ENCODE measurements around the gene TIRAP. TPM values are rescaled to one million over a fixed set of nuclear protein-coding genes. Genes with fewer than 3 reads are reported as not detected.

Gene TIRAP
- total RNA-seq, 2 donors from 2014 or later, result 9.2 to 11.4 TPM

DNA sequence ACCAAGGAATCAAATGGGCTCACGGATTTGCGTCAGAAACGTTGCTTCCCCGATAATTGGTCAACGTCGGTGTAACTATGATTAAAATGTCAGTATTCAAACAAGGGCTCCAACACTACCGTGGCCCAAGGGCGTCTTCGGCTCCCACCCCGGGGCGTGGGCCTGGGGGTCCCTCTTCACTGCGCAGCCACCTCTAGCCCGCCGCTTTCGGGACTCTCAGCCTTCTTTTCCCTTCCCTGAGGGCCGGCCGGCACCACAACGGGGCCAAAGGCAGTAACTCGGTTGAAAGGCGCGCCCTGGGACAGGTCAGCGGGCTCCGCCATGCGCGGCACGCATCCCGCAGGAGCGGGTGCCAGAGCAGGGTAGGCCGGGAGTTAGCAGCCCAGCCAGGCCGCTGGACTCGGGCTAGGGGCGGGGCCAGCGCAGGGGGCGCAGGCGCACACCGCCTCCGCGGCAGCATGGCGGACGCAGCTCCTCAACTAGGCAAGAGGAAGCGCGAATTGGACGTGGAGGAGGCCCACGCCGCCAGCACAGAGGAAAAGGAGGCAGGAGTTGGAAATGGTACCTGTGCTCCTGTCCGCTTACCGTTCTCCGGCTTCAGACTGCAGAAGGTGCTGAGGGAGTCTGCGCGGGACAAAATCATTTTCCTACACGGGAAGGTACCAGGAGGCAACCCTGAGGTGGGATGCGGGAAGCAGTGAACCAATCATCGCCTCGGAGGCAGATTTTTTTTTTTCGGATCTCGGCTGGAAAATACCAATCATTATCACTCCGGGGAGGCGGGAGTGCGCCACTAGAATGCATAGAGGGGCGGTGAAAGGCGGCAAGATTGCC, 20.9 kb downstream of the TIRAP start, which contains the start of gene DCPS:
DCPS (plus strand) TSS at position 438 of the 834 bp plus-strand sequence; CDS start at position 459, 21 bp downstream.
- H3K4me3 Mint-ChIP-seq, result peak within 1 kb of the TSS; percentile 70
- WGBS, 2 experiments (ENCODE audit: insufficient coverage in 1 of 2, insufficient read length in 1 of 2), result 2 to 6% methylated on average over 38 to 61 of the region's 61 CpGs

DNA sequence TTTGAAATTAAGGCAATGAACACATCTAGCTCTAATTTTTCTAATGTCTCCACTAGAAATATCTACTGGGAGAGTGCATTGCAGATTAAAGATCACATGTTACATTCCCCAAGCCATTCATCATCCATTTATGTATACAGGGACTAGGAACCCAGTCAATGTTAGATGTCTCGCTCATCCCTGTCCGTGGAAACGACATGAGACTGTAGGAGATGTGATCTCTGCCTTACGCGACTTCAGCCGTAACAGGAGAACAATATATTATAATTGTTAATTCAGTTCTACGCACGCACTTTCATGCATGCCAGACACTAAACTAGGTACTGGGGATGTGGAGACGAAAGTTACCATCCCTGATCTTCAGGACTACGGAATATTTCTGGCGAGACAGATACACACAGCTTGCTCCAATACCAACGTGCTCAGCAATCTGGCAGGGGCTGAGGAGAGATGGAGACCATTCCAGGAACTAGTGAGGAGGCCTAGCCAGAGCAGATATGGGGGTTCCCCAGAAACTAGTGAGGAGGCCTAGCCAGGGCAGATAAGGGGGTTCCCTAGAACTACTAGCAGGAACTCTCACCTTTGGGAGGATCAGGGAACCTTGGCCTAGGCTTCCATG, 21.7 kb downstream of the TIRAP start:
- Histone ChIP-seq H3K36me3 (ENCODE audit: control insufficient read depth, insufficient read depth, low read length) (peaks cover 14% of the 10 kb centered on the region), H3K9ac (ENCODE audit: extremely low read depth, low read length, poor library complexity, severe bottlenecking) (peak overlapping the region; percentile 78), H3K4me3 (ENCODE audit: low read length) (peak overlapping the region; percentile 80), H3K27ac (ENCODE audit: low read depth, low read length) (no peak overlapping the region), H3K4me1 (ENCODE audit: control insufficient read depth, insufficient read depth, low read length) (no peaks in the 10 kb centered on the region), H3K9me3 (ENCODE audit: control insufficient read depth, low read length) (no peaks in the 10 kb centered on the region), H3K27me3 (ENCODE audit: control insufficient read depth, insufficient read depth, low read length, poor library complexity, severe bottlenecking) (no peaks in the 10 kb centered on the region)
- peak overlapping the region; percentile 70 for H3K4me3 Mint-ChIP-seq
- WGBS, 2 experiments (ENCODE audit: insufficient coverage in 1 of 2, insufficient read length in 1 of 2), result 79 to 83% methylated on average over 11 to 12 of the region's 12 CpGs
- peaks cover 7% of the 10 kb centered on the region for H3K4me1 Mint-ChIP-seq
- TF ChIP-seq, protein P1, sequence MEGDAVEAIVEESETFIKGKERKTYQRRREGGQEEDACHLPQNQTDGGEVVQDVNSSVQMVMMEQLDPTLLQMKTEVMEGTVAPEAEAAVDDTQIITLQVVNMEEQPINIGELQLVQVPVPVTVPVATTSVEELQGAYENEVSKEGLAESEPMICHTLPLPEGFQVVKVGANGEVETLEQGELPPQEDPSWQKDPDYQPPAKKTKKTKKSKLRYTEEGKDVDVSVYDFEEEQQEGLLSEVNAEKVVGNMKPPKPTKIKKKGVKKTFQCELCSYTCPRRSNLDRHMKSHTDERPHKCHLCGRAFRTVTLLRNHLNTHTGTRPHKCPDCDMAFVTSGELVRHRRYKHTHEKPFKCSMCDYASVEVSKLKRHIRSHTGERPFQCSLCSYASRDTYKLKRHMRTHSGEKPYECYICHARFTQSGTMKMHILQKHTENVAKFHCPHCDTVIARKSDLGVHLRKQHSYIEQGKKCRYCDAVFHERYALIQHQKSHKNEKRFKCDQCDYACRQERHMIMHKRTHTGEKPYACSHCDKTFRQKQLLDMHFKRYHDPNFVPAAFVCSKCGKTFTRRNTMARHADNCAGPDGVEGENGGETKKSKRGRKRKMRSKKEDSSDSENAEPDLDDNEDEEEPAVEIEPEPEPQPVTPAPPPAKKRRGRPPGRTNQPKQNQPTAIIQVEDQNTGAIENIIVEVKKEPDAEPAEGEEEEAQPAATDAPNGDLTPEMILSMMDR (conservative IDR thresholded peaks at IDR 0.05), result no peak
- no peak for DNase-seq
- H3K27me3 Mint-ChIP-seq (ENCODE audit: insufficient read depth), result no peaks in the 10 kb centered on the region
- H3K9me3 Mint-ChIP-seq, result no peaks in the 10 kb centered on the region
- H3K27ac Mint-ChIP-seq, result peak overlapping the region; percentile 96
- peaks cover 36% of the 10 kb centered on the region for H3K36me3 Mint-ChIP-seq (ENCODE audit: low read depth)

More for the DNA sequence above, 20.9 kb downstream of the TIRAP start, which contains the start of gene DCPS:
- peak within 1 kb of the TSS; percentile 80 for H3K4me3 ChIP-seq (ENCODE audit: low read length)
- no peaks in the 10 kb centered on the region for H3K9me3 Mint-ChIP-seq
- peak within 1 kb of the TSS; percentile 78 for H3K9ac ChIP-seq (ENCODE audit: extremely low read depth, low read length, poor library complexity, severe bottlenecking)
- H3K27ac ChIP-seq (ENCODE audit: low read depth, low read length), result peak within 1 kb of the TSS; percentile 68
- DNase-seq, result peak; percentile 97
- H3K27ac Mint-ChIP-seq, result peak within 1 kb of the TSS; percentile 96
- peaks cover 42% of the 10 kb centered on the region for H3K36me3 Mint-ChIP-seq (ENCODE audit: low read depth)
- peaks cover 7% of the 10 kb centered on the region for H3K4me1 Mint-ChIP-seq
- H3K9me3 ChIP-seq (ENCODE audit: control insufficient read depth, low read length), result no peaks in the 10 kb centered on the region
- TF ChIP-seq, protein P1 (conservative IDR thresholded peaks at IDR 0.05), result no peak
- peaks cover 14% of the 10 kb centered on the region for H3K36me3 ChIP-seq (ENCODE audit: control insufficient read depth, insufficient read depth, low read length)
- no peaks in the 10 kb centered on the region for H3K4me1 ChIP-seq (ENCODE audit: control insufficient read depth, insufficient read depth, low read length)
- H3K27me3 Mint-ChIP-seq (ENCODE audit: insufficient read depth), result no peaks in the 10 kb centered on the region
- H3K27me3 ChIP-seq (ENCODE audit: control insufficient read depth, insufficient read depth, low read length, poor library complexity, severe bottlenecking), result no peaks in the 10 kb centered on the region

DNA sequence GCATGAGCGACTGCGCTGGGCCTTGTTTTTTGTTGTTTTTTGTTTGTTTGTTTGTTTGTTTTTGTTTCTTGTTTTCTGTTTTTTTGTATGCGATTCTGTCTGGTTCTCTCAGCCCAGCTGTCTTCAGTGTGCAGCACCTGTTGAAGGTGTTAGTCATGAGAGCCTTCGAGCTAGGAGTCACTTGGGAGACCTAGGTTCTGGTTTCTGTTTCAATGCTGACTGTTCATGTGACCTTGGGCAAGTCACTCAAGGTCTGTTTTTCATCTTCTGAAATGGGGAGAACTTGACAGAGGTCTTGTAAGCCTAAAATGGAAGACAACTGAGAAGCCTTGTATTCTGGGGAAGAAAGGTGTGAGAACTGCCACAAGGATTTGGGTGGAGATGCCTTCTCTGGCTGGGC, 22.8 kb downstream of the TIRAP start:
- Mint-ChIP-seq H3K36me3 (ENCODE audit: low read depth) (peaks cover 27% of the 10 kb centered on the region), H3K27me3 (ENCODE audit: insufficient read depth) (no peaks in the 10 kb centered on the region), H3K9me3 (no peaks in the 10 kb centered on the region), H3K27ac (no peak overlapping the region), H3K4me1 (peaks cover 7% of the 10 kb centered on the region), H3K4me3 (no peak overlapping the region)
- DNase-seq, result no peak
- Histone ChIP-seq H3K4me1 (ENCODE audit: control insufficient read depth, insufficient read depth, low read length) (no peaks in the 10 kb centered on the region), H3K36me3 (ENCODE audit: control insufficient read depth, insufficient read depth, low read length) (peaks cover 7% of the 10 kb centered on the region), H3K27me3 (ENCODE audit: control insufficient read depth, insufficient read depth, low read length, poor library complexity, severe bottlenecking) (no peaks in the 10 kb centered on the region), H3K27ac (ENCODE audit: low read depth, low read length) (no peak overlapping the region), H3K9ac (ENCODE audit: extremely low read depth, low read length, poor library complexity, severe bottlenecking) (no peak overlapping the region), H3K9me3 (ENCODE audit: control insufficient read depth, low read length) (no peaks in the 10 kb centered on the region), H3K4me3 (ENCODE audit: low read length) (no peak overlapping the region)
- TF ChIP-seq, protein P1 (conservative IDR thresholded peaks at IDR 0.05), result no peak
- 90 to 97% methylated on average over 2 to 4 of the region's 4 CpGs for WGBS, 2 experiments (ENCODE audit: insufficient coverage in 1 of 2, insufficient read length in 1 of 2)

Measured in endodermal cell (in vitro differentiated cells).